ENCODE measurements around the gene BNIP3.

GRCh38 chr10:131925716-131926115 lies 56.0 kb downstream of the BNIP3 start:
- no peak for TF ChIP-seq YY1 (IDR thresholded peaks at IDR 0.05; ENCODE audit: low read depth)
- TF ChIP-seq REST (IDR thresholded peaks at IDR 0.05; ENCODE audit: low read depth), result no peak
